ENCODE measurements around the gene BCL7C.
"Not testable (repeated sequence)": the region's sequence is repeated elsewhere in the genome, so short reads cannot be mapped to it uniquely, and the experiment has no call there.

Gene BCL7C

GRCh38 chr16:30860729-30861128 is 33.1 kb downstream of the BCL7C start:
- not testable (repeated sequence) for DNase-seq (ENCODE audit: low read depth)

- no peak for DNase-seq (ENCODE audit: low read depth)
These were observed 35.0 kb downstream of the BCL7C start for GRCh38 chr16:30858829-30859423.

DNA sequence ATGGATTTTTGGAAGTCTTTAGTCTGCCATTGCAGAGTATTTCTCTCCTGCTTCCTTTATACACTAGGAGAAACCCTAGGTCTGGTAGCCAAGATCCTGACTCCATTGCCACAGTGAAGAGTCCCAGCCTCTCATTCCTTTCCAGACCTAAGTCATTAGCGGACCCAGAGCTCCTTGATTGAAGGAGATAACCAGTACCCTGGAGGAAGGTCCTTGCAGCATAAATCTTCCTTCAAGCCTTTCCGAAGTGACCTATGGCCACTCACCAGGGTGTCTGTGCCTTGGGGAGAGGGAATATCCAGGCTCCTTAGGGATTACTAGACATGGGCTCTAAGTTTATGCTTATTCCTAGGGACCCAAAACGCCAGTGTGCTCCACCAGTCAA is 35.8 kb downstream of the BCL7C start:
- DNase-seq (ENCODE audit: low read depth) = no peak

DNA sequence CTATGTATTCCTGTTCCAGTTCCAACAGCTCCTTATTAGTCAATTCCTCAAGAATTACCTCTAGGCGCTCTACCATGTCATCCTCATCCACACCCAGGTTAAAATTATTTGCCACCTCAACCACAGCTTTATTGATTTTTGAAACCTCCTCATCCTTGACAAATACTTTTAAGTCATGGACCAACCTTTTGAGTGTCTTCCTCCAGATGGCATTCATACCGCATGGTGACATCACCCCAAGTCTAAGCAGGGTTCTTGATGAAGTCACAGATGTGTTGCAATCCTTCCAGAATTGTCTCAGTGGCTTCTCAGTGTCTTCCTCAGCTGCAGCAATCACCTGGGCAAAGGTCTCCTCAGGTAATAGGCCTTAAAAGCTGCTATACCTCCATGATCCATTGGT is 40.1 kb downstream of the BCL7C start:
- no peak for DNase-seq (ENCODE audit: low read depth)

DNA sequence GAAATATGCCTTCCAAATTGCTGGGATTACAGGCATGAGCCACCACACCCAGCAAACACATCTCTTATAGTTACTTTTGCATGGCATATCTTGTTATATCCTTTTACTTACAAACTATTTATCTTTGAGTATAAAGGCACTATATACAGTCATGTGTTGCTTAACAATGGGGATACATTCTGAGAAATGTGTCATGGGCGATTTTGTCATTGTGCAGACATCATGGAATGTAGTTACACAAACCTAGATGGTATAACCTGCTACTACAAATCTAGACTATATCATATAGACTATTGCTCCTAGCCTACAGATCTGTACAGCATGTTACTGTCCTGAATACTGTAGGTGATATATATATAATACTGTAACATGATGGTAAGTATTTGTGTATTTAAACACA is 43.6 kb downstream of the BCL7C start:
- DNase-seq (ENCODE audit: low read depth) = no peak

DNA sequence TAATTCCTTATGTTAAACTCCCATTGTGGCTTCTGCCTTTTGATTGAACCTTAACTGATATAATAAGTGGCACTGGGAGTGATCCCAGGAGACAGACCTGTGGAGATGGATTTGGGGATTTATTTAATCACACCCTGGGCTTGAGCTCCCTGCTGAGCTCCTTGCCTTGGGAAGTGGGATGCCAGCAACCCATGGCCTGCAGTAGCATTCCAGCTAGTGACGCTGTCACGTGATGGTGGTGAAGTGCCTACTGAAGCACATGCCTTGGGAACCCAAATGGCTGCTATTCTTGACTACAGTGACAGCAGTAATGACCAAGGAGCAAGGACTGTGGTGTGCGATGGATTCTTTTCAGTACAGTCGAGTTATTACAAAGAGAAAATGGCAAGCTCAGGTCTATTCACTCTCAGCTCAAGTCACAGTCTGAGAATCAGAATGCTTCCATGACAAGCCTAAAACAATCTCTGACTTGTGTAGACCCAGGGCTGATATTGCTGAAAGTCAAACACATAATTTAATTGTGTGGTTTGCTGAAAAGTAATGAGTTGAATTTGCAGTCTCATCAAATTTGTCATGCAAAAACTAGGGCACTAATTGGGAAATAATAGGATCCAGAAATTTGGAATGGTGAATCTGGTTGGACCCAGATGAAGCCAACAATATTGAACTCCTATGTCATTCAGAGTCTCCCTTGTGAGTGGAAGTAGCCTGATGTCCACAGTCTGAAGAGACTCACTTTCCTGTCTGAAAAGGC is 47.1 kb downstream of the BCL7C start:
- DNase-seq (ENCODE audit: low read depth) = no peak

DNA sequence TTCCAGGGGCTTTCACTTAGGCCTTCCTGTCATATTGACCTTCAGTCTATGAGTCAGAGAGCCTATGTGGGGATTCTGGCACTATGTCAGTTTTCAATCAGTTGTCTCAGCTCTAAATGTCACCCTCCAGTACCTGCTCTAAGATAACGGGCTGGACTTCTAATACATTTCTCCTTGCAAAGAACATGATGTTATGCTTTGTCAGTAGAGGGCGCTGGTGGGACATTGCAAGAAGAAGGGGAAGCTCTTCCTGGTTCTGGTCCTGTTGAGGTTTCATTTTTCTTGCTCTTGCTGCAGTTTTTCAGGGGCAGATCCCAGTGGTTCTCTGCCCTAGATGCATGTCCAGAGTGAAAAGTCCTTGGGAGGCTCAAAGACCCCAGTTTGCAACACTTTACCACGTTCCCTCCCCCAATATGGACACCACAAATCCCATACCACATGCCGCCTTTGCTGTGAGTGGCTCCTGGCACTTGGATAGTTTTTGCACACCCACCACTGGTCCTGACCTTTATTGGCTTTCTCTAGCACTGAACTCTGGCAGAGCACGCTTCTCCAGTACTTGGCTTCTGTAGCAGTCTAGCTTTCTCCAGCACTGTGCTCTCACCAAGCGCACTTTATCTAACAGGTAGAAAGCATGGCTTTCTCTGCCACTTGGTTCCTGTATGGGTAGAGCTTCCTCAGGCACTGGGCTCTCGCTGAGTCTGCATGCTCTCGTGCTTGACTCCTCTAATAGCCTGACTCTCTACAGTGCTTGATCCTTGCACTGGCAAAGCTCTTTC is 49.0 kb downstream of the BCL7C start:
- DNase-seq (ENCODE audit: low read depth) = peak; percentile 19

- DNase-seq (ENCODE audit: low read depth) = no peak
These were observed 49.6 kb downstream of the BCL7C start for GRCh38 chr16:30844346-30844670.

GRCh38 chr16:30843501-30843900 is 50.4 kb downstream of the BCL7C start:
- no peak for DNase-seq (ENCODE audit: low read depth)

GRCh38 chr16:30842971-30843370 is 50.9 kb downstream of the BCL7C start:
- no peak for DNase-seq (ENCODE audit: low read depth)

DNA sequence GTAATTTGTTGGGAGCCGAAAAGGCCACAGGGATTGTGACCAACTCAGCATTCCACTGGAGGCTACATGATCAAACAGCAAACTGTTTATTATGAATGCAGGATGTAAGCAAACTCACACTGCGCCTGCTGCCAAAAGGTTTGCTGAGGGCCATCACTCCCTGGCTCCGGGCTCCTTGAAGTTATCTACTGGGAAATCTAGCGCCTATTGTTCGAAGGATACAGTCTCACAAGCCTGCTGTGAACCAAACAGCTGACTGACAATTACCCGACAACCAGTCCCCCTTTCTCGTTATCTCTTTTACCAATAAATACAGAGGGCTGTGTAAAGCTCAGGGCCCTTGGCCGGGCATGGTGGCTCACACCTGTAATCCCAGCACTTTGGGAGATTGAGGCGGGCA is 52.5 kb downstream of the BCL7C start:
- no peak for DNase-seq (ENCODE audit: low read depth)

DNA sequence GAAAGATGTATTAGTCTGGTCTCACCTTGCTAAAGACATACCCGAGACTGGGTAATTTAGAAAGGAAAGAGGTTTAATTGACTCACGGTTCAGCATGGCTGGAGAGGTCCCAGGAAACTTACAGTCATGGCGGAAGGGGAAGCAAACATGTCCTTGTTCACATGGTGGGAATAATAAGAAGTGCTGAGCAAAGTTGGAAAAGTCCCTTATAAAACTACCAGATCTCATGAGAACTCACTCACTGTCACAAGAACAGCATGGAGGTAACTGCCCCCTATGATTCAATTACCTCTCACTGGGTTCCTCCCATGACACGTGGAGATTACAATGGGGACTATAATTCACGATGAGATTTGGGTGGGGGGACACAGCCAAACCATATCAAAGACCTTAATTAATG is 53.3 kb downstream of the BCL7C start:
- no peak for DNase-seq (ENCODE audit: low read depth)

DNA sequence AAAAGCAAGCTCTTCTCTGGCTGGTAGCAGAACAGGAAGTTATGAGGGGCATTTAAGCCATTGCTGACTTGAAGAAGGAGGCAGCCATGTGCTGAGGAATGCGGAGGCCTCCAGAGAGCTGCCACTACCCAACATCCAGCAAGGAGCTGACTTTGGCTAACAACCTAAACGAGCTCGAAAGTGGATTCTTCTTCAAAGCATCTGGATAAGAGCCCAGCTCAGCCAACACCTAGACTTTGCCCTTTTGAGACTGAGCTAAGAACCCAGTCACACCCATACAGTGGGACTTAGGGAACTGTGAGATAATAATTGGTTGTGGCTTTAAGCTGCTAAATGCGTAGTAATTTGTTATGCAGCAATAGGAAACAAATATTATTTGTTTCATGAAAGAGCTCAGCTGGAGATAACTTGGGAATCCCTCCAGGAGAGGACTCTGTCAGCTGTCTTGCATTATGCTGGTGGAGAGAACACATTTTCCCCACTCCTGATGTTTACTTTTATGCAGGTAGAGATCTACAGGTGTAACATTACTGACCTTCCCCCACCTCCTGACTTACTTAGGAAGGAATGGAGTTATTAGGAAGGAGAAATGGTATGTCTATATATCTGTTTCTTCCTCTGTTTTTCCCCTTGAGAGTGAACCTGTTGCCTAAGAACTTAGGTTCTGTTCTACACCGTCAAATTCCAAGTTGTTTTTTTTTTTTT is 54.2 kb downstream of the BCL7C start:
- DNase-seq (ENCODE audit: low read depth) = no peak

- DNase-seq (ENCODE audit: low read depth) = no peak
These were observed 54.9 kb downstream of the BCL7C start for GRCh38 chr16:30838876-30839471.

DNA sequence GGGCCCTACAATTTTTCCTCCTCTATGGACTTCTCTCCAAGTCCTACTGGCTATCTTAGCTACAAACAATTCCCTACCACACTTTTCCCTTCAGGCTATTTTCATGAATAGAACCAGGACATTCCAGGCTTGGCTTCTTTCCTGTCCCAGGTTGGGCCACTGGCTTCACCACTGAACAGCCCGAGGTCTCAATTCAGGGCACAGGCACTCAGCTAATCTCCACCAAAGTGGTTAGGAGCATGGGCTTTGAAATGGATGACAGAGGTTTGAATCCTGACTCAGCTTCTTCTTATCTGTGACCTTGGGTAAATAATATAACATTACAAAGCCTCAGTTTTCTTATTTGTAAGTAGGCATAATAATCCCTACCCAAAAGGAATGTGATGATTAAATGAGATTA is 56.0 kb downstream of the BCL7C start:
- DNase-seq (ENCODE audit: low read depth) = no peak
